GM12878 (cell line): ENCODE data around the gene REXO1. TPM values are rescaled to one million over a fixed set of nuclear protein-coding genes. Genes with fewer than 3 reads are reported as not detected.
A peak's percentile ranks its signal among the peaks of the same experiment; 100 is the strongest.

ENCODE experiments used
- ATAC-seq: fragments of 200-7000 bp; cut with Tn5 transposase; 3 replicates; pipeline ENCODE4 v1.9.1; 2020; ENCODE audit warnings: mild to moderate bottlenecking, moderate library complexity
- BruUV-seq: library from RNA; stranded (reverse); fragments of 400-500 nt; replicated peaks from 2 replicates; lab custom pipeline; 2021; lab: Mats Ljungman, UMichigan
- CTCF ChIA-PET: fragments of 300-600 bp; sonication (Branson Sonifier 250); formaldehyde crosslinking; extraction: SDS; loops from one replicate; lab custom pipeline; 2021; ENCODE audit warnings: inconsistent platforms; lab: Yijun Ruan, JAX
- POLR2A ChIA-PET: fragments of 350-600 bp; formaldehyde crosslinking; extraction: SDS; loops from one replicate; lab custom pipeline; 2021; ENCODE audit warnings: inconsistent platforms; lab: Charles Lee
- RAD21 ChIA-PET: fragments of 300-600 bp; sonication (Branson Sonifier 250); formaldehyde crosslinking; loops from one replicate; lab custom pipeline; 2023; ENCODE audit warnings: antibody characterized with exemption; ENCODE audit not compliant: unreplicated experiment; lab: Charles Lee
- SMC1A ChIA-PET: fragments of 300-600 bp; sonication (Branson Sonifier 250); formaldehyde crosslinking; loops from one replicate; lab custom pipeline; 2023; ENCODE audit not compliant: unreplicated experiment, uncharacterized antibody; lab: Charles Lee
- DNase-seq: peaks from one replicate; pipeline ENCODE4 v3.0.0-alpha.2; 2011; ENCODE audit warnings: low read depth, low spot score
- FAIRE-seq: peaks from 3 replicates; lab custom pipeline; 2011; peaks lifted over from hg19 to GRCh38; lab: Jason Lieb, UNC
- H2AFZ ChIP-seq: 2 replicates; pipeline ENCODE4 v1.6.0; 2011; ENCODE audit warnings: low read depth, low read length, control low read depth; ENCODE audit not compliant: control insufficient read depth
- H3K27ac ChIP-seq: 2 replicates; pipeline ENCODE4 v1.5.1; 2011; ENCODE audit warnings: control low read depth; ENCODE audit not compliant: control insufficient read depth, insufficient read depth
- H3K27me3 ChIP-seq, 2 experiments: replicated peaks in 1 of 2; 2 replicates each; pipeline versions ENCODE4 v1.6.0 to v1.6.1; 2011; ENCODE audit warnings: low read length in 1 of 2; ENCODE audit not compliant: control insufficient read depth in 2 of 2, insufficient read depth in 2 of 2
- H3K36me3 ChIP-seq, 2 experiments: 2 replicates each; pipeline ENCODE4 v1.5.1; 2011; ENCODE audit warnings: low read length in 1 of 2; ENCODE audit not compliant: control insufficient read depth in 2 of 2, insufficient read depth in 2 of 2
- H3K4me1 ChIP-seq: 2 replicates; pipeline ENCODE4 v1.6.1; 2011; ENCODE audit warnings: mild to moderate bottlenecking, low read length, moderate library complexity, mixed read lengths; ENCODE audit not compliant: control insufficient read depth, insufficient read depth
- H3K4me2 ChIP-seq: 2 replicates; pipeline ENCODE4 v1.6.0; 2011; ENCODE audit warnings: control low read depth; ENCODE audit not compliant: control insufficient read depth, insufficient read depth
- H3K4me3 ChIP-seq: fragments of 200-600 bp; sonication (generic); 2 replicates; pipeline ENCODE4 v1.5.1; 2016
- H3K79me2 ChIP-seq: 2 replicates; pipeline ENCODE4 v1.6.0; 2011; ENCODE audit warnings: low read length; ENCODE audit not compliant: control insufficient read depth, insufficient read depth
- H3K9ac ChIP-seq: 2 replicates; pipeline ENCODE4 v1.8.0; 2011; ENCODE audit warnings: low read length, control low read depth, mixed read lengths; ENCODE audit not compliant: control insufficient read depth, insufficient read depth
- H3K9me3 ChIP-seq: replicated peaks from 3 replicates; pipeline ENCODE4 v1.5.1; 2011; ENCODE audit warnings: mild to moderate bottlenecking, low read length; ENCODE audit not compliant: control insufficient read depth, insufficient read depth
- H4K20me1 ChIP-seq: 2 replicates; pipeline ENCODE4 v1.6.0; 2011; ENCODE audit not compliant: control insufficient read depth, insufficient read depth
- CEBPZ ChIP-seq: fragments of 150-350 bp; IDR thresholded peaks from 2 replicates; pipeline ENCODE4 v1.6.1; 2016; ENCODE audit warnings: low read depth, low read length
- IKZF1 ChIP-seq: fragments of 450-650 bp; conservative IDR thresholded peaks from 2 replicates; pipeline ENCODE4 v1.6.1; 2017; ENCODE audit warnings: antibody characterized with exemption, mild to moderate bottlenecking
- RELA ChIP-seq: fragments of 450-650 bp; IDR thresholded peaks from 2 replicates; pipeline ENCODE4 v1.8.0; 2014; ENCODE audit warnings: borderline replicate concordance; ENCODE audit not compliant: partially characterized antibody
- SUZ12 ChIP-seq: fragments of 200-600 bp; sonication (generic); IDR thresholded peaks from one replicate; pipeline ENCODE4 v1.6.1; 2018; ENCODE audit warnings: antibody characterized with exemption, mild to moderate bottlenecking; ENCODE audit not compliant: unreplicated experiment
- ZNF592 ChIP-seq: fragments of 450-650 bp; IDR thresholded peaks from 2 replicates; pipeline ENCODE4 v1.6.1; 2017; ENCODE audit warnings: mild to moderate bottlenecking, moderate library complexity
- WGBS: methylation state at CpG from one replicate; pipeline ENCODE4 v1.1.6; 2016; ENCODE audit warnings: low lambda C conversion rate; ENCODE audit not compliant: insufficient replicate concordance, insufficient coverage; ENCODE audit errors: missing lambda C conversion rate; 5-methylcytosine and 5-hydroxymethylcytosine counted together
- in situ Hi-C: fragments of 300-500 bp; cut with MboI; formaldehyde crosslinking; loops from 9 replicates; pipeline ENCODE4 v1.14.3; 2018; ENCODE audit warnings: mixed read lengths
- intact Hi-C: fragments of 100-400 bp; cut with micrococcal nuclease; formaldehyde crosslinking; loops from one replicate; pipeline ENCODE4 v1.14.2; 2022; ENCODE audit not compliant: unreplicated experiment
- polyA plus RNA-seq, 11 experiments: library from polyadenylated mRNA; depleted of rRNA in 4 of 11; unstranded in 6 of 11; stranded (reverse) in 5 of 11; fragments of >200 nt; fragmentation: Nextera tagmentation in 4 of 11; fragmentation: Illumina TruSeq in 1 of 11; extraction: Ambion mirVana in 4 of 11; extraction: Trizol in 1 of 11; gene quantifications; 1 replicate in 1 of 11; 2 replicates in 10 of 11; pipeline versions ENCODE4 v1.2.1 to v1.2.3, GENCODE V29; 2011 to 2016; ENCODE audit warnings: inconsistent platforms in 2 of 11, missing spikeins in 2 of 11, low read depth in 1 of 11
- total RNA-seq, 4 experiments: library from RNA; depleted of rRNA in 3 of 4; stranded (reverse); fragments of >200 nt in 3 of 4; fragmentation: Illumina TruSeq in 1 of 4; extraction: Trizol in 1 of 4; gene quantifications; 2 replicates each; pipeline versions ENCODE4 v1.2.1 to v1.2.3, GENCODE V29; 2013 to 2021

Gene REXO1
- total and polyA plus RNA-seq, 10 of the 15 experiments (the other 5 are each of a cell fraction or from before 2014, with no cell fraction given): 0.03 to 45.2 (median 8.4) TPM

- in situ Hi-C loops: loop anchor here (25.0 kb wide), 1 partner anchor 1503 kb away; the partner anchor contains the start of gene NFIC
- no peak overlapping the region for H3K9ac ChIP-seq
- RAD21 ChIA-PET: interaction anchor here (0.6 kb wide), 1 partner anchor 22 kb away, joined by 3 read pairs; no protein-coding TSS in a partner anchor
- POLR2A ChIA-PET: interaction anchor here (2.6 kb wide), 1 partner anchor 17 kb away, joined by 15 read pairs; no protein-coding TSS in a partner anchor
- H3K27me3 ChIP-seq: no peaks in the 10 kb centered on the region
- FAIRE-seq: no peak
- H3K36me3 ChIP-seq: peaks cover 0 to 1% of the 10 kb centered on the region in 2 experiments; a peak in 1 of 4 replicates
- H3K27ac ChIP-seq: no peak overlapping the region
- intact Hi-C loops: no loop called here
- CTCF ChIA-PET: interaction anchor here (2.8 kb wide), 1 partner anchor 10 kb away, joined by 11 read pairs; the partner anchor contains the start of gene REXO1
- SMC1A ChIA-PET: no interaction called here
- no peak for ATAC-seq
- BruUV-seq: no TSS peak
- peaks cover 78% of the 10 kb centered on the region for H3K79me2 ChIP-seq
- H3K4me2 ChIP-seq: peak overlapping the region; percentile 55; the same call in 1 of the 2 replicates
- no peak overlapping the region for H2AFZ ChIP-seq
- WGBS: 68% methylated on average over 14 of the region's 18 CpGs
- no peaks in the 10 kb centered on the region for H3K9me3 ChIP-seq
- peaks cover 7% of the 10 kb centered on the region; the same call in 1 of the 2 replicates for H4K20me1 ChIP-seq
- TF ChIP-seq IKZF1 (0 out of 2 replicates have a peak, but pooled peaks have one; percentile 28), RELA (no peak), ZNF592 (no peak), SUZ12 (no peak), CEBPZ (no peak)
- TF ChIP-seq, all 136 proteins: peak for 1
- Histone ChIP-seq H3K4me3 (no peak overlapping the region), H3K4me1 (peaks cover 12% of the 10 kb centered on the region)
- DNase-seq: no peak
Measured at GRCh38 chr19:1859331-1859781, 11.1 kb upstream of the REXO1 start.
